ENCODE measurements around the gene DIPK1A.

DIPK1A gene

GRCh38 chr1:92833840-92834239, 127.4 kb downstream of the DIPK1A start:
- no peak for DNase-seq

- DNase-seq: no peak
Measured at GRCh38 chr1:92832537-92833114, 128.6 kb downstream of the DIPK1A start.

- DNase-seq: peak; percentile 97
Measured at GRCh38 chr1:92831762-92832536, 129.3 kb downstream of the DIPK1A start, which contains the start of gene RPL5. TSS of gene RPL5 (plus strand) at chr1:92832040. CDS start at chr1:92832115, 75 bp downstream.

- DNase-seq: no peak
Measured at GRCh38 chr1:92831368-92831761, 129.9 kb downstream of the DIPK1A start.

- no peak for DNase-seq
Measured at GRCh38 chr1:92826792-92827191, 134.5 kb downstream of the DIPK1A start.

- peak; percentile 56 for DNase-seq
Measured at GRCh38 chr1:92822879-92823278, 138.4 kb downstream of the DIPK1A start.

GRCh38 chr1:92820551-92820950, 140.7 kb downstream of the DIPK1A start:
- DNase-seq: no peak

GRCh38 chr1:92820024-92820423, 141.2 kb downstream of the DIPK1A start:
- no peak for DNase-seq

GRCh38 chr1:92817986-92818764, 143.1 kb downstream of the DIPK1A start:
- no peak for DNase-seq

- DNase-seq: no peak
Measured at GRCh38 chr1:92817137-92817697, 144.0 kb downstream of the DIPK1A start.

- DNase-seq: no peak
Measured at GRCh38 chr1:92816732-92817131, 144.5 kb downstream of the DIPK1A start.

- peak; percentile 3 for DNase-seq
Measured at GRCh38 chr1:92808381-92808780, 152.9 kb downstream of the DIPK1A start.

GRCh38 chr1:92805216-92805615, 156.0 kb downstream of the DIPK1A start:
- no peak for DNase-seq

GRCh38 chr1:92804721-92805201, 156.5 kb downstream of the DIPK1A start:
- DNase-seq: peak; percentile 82

GRCh38 chr1:92803140-92803887, 157.9 kb downstream of the DIPK1A start:
- no peak for DNase-seq

GRCh38 chr1:92797961-92798360, 163.3 kb downstream of the DIPK1A start:
- DNase-seq: peak; percentile 37

- peak; percentile 15 for DNase-seq
Measured at GRCh38 chr1:92797297-92797696, 164.0 kb downstream of the DIPK1A start.

GRCh38 chr1:92795166-92795565, 166.1 kb downstream of the DIPK1A start:
- peak; percentile 72 for DNase-seq

GRCh38 chr1:92792340-92792782, 168.9 kb downstream of the DIPK1A start:
- DNase-seq: no peak
